Epithelial cell of prostate (primary cell): Measurements from ENCODE around the gene IMPA2.
"Not testable (repeated sequence)": the region's sequence is repeated elsewhere in the genome, so short reads cannot be mapped to it uniquely, and the experiment has no call there.

ENCODE experiments used
- DNase-seq: peaks from one replicate; pipeline ENCODE4 v3.0.0-alpha.2; 2011; ENCODE audit warnings: low read depth, low spot score
- H3K27ac ChIP-seq: fragments of 450-650 bp; 2 replicates; pipeline ENCODE4 v1.5.1; 2017; ENCODE audit warnings: mild to moderate bottlenecking

Gene IMPA2

GRCh38 chr18:12064086-12064763, 82.9 kb downstream of the IMPA2 start:
- DNase-seq: no peak
- no peak overlapping the region for H3K27ac ChIP-seq

GRCh38 chr18:12065397-12065796, 84.1 kb downstream of the IMPA2 start:
- no peak for DNase-seq
- H3K27ac ChIP-seq: no peak overlapping the region

GRCh38 chr18:12066910-12067511, 85.7 kb downstream of the IMPA2 start:
- DNase-seq: no peak
- H3K27ac ChIP-seq: no peak overlapping the region

GRCh38 chr18:12067671-12068070, 86.4 kb downstream of the IMPA2 start:
- H3K27ac ChIP-seq: no peak overlapping the region
- DNase-seq: no peak

- not testable (repeated sequence) for DNase-seq, H3K27ac ChIP-seq
Observed at GRCh38 chr18:12068316-12068949, 87.1 kb downstream of the IMPA2 start.

- H3K27ac ChIP-seq: no peak overlapping the region
- DNase-seq: no peak
Observed at GRCh38 chr18:12068950-12069320, 87.6 kb downstream of the IMPA2 start.

GRCh38 chr18:12071066-12071465, 89.8 kb downstream of the IMPA2 start:
- DNase-seq, H3K27ac ChIP-seq: not testable (repeated sequence)

GRCh38 chr18:12072996-12073395, 91.7 kb downstream of the IMPA2 start:
- no peak overlapping the region for H3K27ac ChIP-seq
- no peak for DNase-seq

GRCh38 chr18:12074736-12075135, 93.4 kb downstream of the IMPA2 start:
- no peak overlapping the region for H3K27ac ChIP-seq
- DNase-seq: no peak

GRCh38 chr18:12076424-12077140, 95.3 kb downstream of the IMPA2 start:
- no peak overlapping the region for H3K27ac ChIP-seq
- no peak for DNase-seq

- DNase-seq, H3K27ac ChIP-seq: not testable (repeated sequence)
Observed at GRCh38 chr18:12077994-12078393, 96.7 kb downstream of the IMPA2 start.

- no peak overlapping the region for H3K27ac ChIP-seq
- DNase-seq: no peak
Observed at GRCh38 chr18:12079491-12080237, 98.4 kb downstream of the IMPA2 start.
